Renal cortex interstitium (tissue), 11 donors: ENCODE results near the gene NGRN. TPM values are rescaled to one million over a fixed set of nuclear protein-coding genes. Genes with fewer than 3 reads are reported as not detected.
"Not testable (repeated sequence)": the region's sequence is repeated elsewhere in the genome, so short reads cannot be mapped to it uniquely, and the experiment has no call there.

Experiments
- DNase-seq, 11 donors: peaks; one replicate each; pipeline ENCODE4 v3.0.0-alpha.2; 2013; ENCODE audit warnings: low read depth in 9 of 11, low spot score in 4 of 11; ENCODE audit errors: extremely low read depth in 1 of 11
- polyA plus RNA-seq, 3 donors: library from polyadenylated mRNA; unstranded; fragments of 120-200 nt; gene quantifications; one replicate each; pipeline ENCODE4 v1.2.1, GENCODE V29; 2013; ENCODE audit not compliant: insufficient read length in 3 of 3

NGRN gene
- polyA plus RNA-seq, 3 donors = 108 to 123 (median 110) TPM

GRCh38 chr15:90266061-90266431 is 574 bp downstream of the NGRN start:
- peak in 4 of 11 donors; percentile 10 to 32 (median 16) for DNase-seq

- no peak for DNase-seq
Observed at GRCh38 chr15:90266485-90266884, 1.0 kb downstream of the NGRN start.

GRCh38 chr15:90268415-90268814 is 2.9 kb downstream of the NGRN start:
- DNase-seq = no peak

GRCh38 chr15:90270502-90271150 is 5.2 kb downstream of the NGRN start:
- no peak for DNase-seq

GRCh38 chr15:90271459-90272166 is 6.1 kb downstream of the NGRN start:
- DNase-seq = no peak

GRCh38 chr15:90278467-90278866 is 13.0 kb downstream of the NGRN start:
- DNase-seq = not testable (repeated sequence)

- not testable (repeated sequence) for DNase-seq
Observed at GRCh38 chr15:90280743-90281142, 15.3 kb downstream of the NGRN start.

- not testable (repeated sequence) for DNase-seq
Observed at GRCh38 chr15:90281637-90282036, 16.2 kb downstream of the NGRN start.

GRCh38 chr15:90286678-90287077 is 21.2 kb downstream of the NGRN start:
- no peak for DNase-seq

GRCh38 chr15:90287101-90287500 is 21.6 kb downstream of the NGRN start:
- no peak for DNase-seq

- DNase-seq = no peak
Observed at GRCh38 chr15:90287946-90288345, 22.5 kb downstream of the NGRN start.

- no peak for DNase-seq
Observed at GRCh38 chr15:90291679-90292356, 26.3 kb downstream of the NGRN start.

GRCh38 chr15:90293040-90293810 is 27.8 kb downstream of the NGRN start:
- peak in 5 of 11 donors; percentile 34 to 58 (median 43) for DNase-seq

GRCh38 chr15:90294159-90294558 is 28.7 kb downstream of the NGRN start:
- no peak for DNase-seq

GRCh38 chr15:90294601-90295269 is 29.3 kb downstream of the NGRN start:
- no peak for DNase-seq

GRCh38 chr15:90295270-90295648 is 29.8 kb downstream of the NGRN start:
- no peak for DNase-seq

GRCh38 chr15:90296316-90296884 is 30.9 kb downstream of the NGRN start:
- not testable (repeated sequence) for DNase-seq

- no peak for DNase-seq
Observed at GRCh38 chr15:90297021-90297420, 31.5 kb downstream of the NGRN start.

GRCh38 chr15:90300541-90300940 is 35.1 kb downstream of the NGRN start:
- DNase-seq = no peak
